ENCODE measurements around the gene COL17A1.

The COL17A1 gene

GRCh38 chr10:104033401-104033930 lies 52.2 kb downstream of the COL17A1 start:
- WGBS, 2 donors (ENCODE audit: extremely low coverage in 2 of 2, insufficient read length in 2 of 2, insufficient replicate concordance in 1 of 2): no CpG with 5 or more reads among the region's 12 CpGs
- Histone ChIP-seq H4K91ac (ENCODE audit: low read depth, low read length, poor library complexity) (no peak overlapping the region), H3K14ac (ENCODE audit: low read length) (peak overlapping the region; percentile 64), H3K27me3 (ENCODE audit: control insufficient read depth in 3 of 3, insufficient read depth in 3 of 3, low read depth in 1 of 3, low read length in 3 of 3) (no peaks in the 10 kb centered on the region), H3K4me1 (ENCODE audit: control insufficient read depth in 2 of 2, insufficient read depth in 1 of 2, low read depth in 1 of 2, low read length in 2 of 2) (peaks cover 3 to 25% of the 10 kb centered on the region in 2 donors), H3K4me2 (ENCODE audit: insufficient read depth, low read length, poor library complexity, severe bottlenecking) (no peak overlapping the region), H2AFZ (ENCODE audit: low read length) (no peak overlapping the region), H2AK5ac (ENCODE audit: low read depth, low read length) (peak overlapping the region; percentile 60), H3K4me3 (ENCODE audit: low read length in 2 of 2) (no peak overlapping the region), H3K36me3 (replicated peaks in 1 of 2; ENCODE audit: control insufficient read depth in 2 of 2, insufficient read depth in 2 of 2, low read length in 2 of 2) (peaks cover 0 to 19% of the 10 kb centered on the region in 2 donors), H3K23ac (ENCODE audit: low read depth, low read length, poor library complexity) (peak overlapping the region; percentile 74), H3K18ac (ENCODE audit: low read length) (peak overlapping the region; percentile 80), H2BK5ac (ENCODE audit: low read length) (no peak overlapping the region), H3K9ac (ENCODE audit: low read depth, low read length, poor library complexity) (no peak overlapping the region), H2BK120ac (ENCODE audit: low read depth, low read length) (no peak overlapping the region), H3K4ac (ENCODE audit: low read length) (no peak overlapping the region), H2BK15ac (ENCODE audit: low read length) (peak overlapping the region; percentile 81), H3K9me3 (replicated peaks in 1 of 2; ENCODE audit: control insufficient read depth in 2 of 2, insufficient read depth in 1 of 2, low read depth in 1 of 2, low read length in 2 of 2) (no peaks in the 10 kb centered on the region), H3K79me1 (ENCODE audit: low read depth, low read length) (no peaks in the 10 kb centered on the region), H3K27ac (replicated peaks; ENCODE audit: low read length) (peak overlapping the region; percentile 17), H2BK12ac (ENCODE audit: low read length) (peak overlapping the region; percentile 78), H4K8ac (ENCODE audit: low read depth, low read length) (no peak overlapping the region)
- DNase-seq (ENCODE audit: low spot score): no peak

GRCh38 chr10:104032144-104032775 lies 53.4 kb downstream of the COL17A1 start:
- H4K8ac ChIP-seq (ENCODE audit: low read depth, low read length): no peak overlapping the region
- H3K27me3 ChIP-seq (ENCODE audit: control insufficient read depth in 3 of 3, insufficient read depth in 3 of 3, low read depth in 1 of 3, low read length in 3 of 3): no peaks in the 10 kb centered on the region
- H3K9me3 ChIP-seq (replicated peaks in 1 of 2; ENCODE audit: control insufficient read depth in 2 of 2, insufficient read depth in 1 of 2, low read depth in 1 of 2, low read length in 2 of 2): no peaks in the 10 kb centered on the region
- no peak overlapping the region for H4K91ac ChIP-seq (ENCODE audit: low read depth, low read length, poor library complexity)
- no peak overlapping the region for H3K27ac ChIP-seq (replicated peaks; ENCODE audit: low read length)
- H2AK5ac ChIP-seq (ENCODE audit: low read depth, low read length): no peak overlapping the region
- no peak overlapping the region for H3K4me2 ChIP-seq (ENCODE audit: insufficient read depth, low read length, poor library complexity, severe bottlenecking)
- H3K79me1 ChIP-seq (ENCODE audit: low read depth, low read length): no peaks in the 10 kb centered on the region
- H2BK15ac ChIP-seq (ENCODE audit: low read length): no peak overlapping the region
- no peak overlapping the region for H2AFZ ChIP-seq (ENCODE audit: low read length)
- no peak overlapping the region for H3K4ac ChIP-seq (ENCODE audit: low read length)
- no peak overlapping the region for H3K14ac ChIP-seq (ENCODE audit: low read length)
- H2BK12ac ChIP-seq (ENCODE audit: low read length): no peak overlapping the region
- no peak overlapping the region for H3K9ac ChIP-seq (ENCODE audit: low read depth, low read length, poor library complexity)
- H2BK5ac ChIP-seq (ENCODE audit: low read length): no peak overlapping the region
- H3K36me3 ChIP-seq (replicated peaks in 1 of 2; ENCODE audit: control insufficient read depth in 2 of 2, insufficient read depth in 2 of 2, low read length in 2 of 2): peaks cover 0 to 31% of the 10 kb centered on the region in 2 donors
- H2BK120ac ChIP-seq (ENCODE audit: low read depth, low read length): no peak overlapping the region
- H3K18ac ChIP-seq (ENCODE audit: low read length): no peak overlapping the region
- DNase-seq (ENCODE audit: low spot score): no peak
- peaks cover 3 to 25% of the 10 kb centered on the region in 2 donors for H3K4me1 ChIP-seq (ENCODE audit: control insufficient read depth in 2 of 2, insufficient read depth in 1 of 2, low read depth in 1 of 2, low read length in 2 of 2)
- H3K23ac ChIP-seq (ENCODE audit: low read depth, low read length, poor library complexity): no peak overlapping the region
- no CpG with 5 or more reads among the region's 7 CpGs for WGBS, 2 donors (ENCODE audit: extremely low coverage in 2 of 2, insufficient read length in 2 of 2, insufficient replicate concordance in 1 of 2)
- H3K4me3 ChIP-seq (ENCODE audit: low read length in 2 of 2): no peak overlapping the region

GRCh38 chr10:104031631-104032030 lies 54.0 kb downstream of the COL17A1 start:
- Histone ChIP-seq H2BK120ac (ENCODE audit: low read depth, low read length) (no peak overlapping the region), H4K91ac (ENCODE audit: low read depth, low read length, poor library complexity) (no peak overlapping the region), H2BK12ac (ENCODE audit: low read length) (no peak overlapping the region), H3K27me3 (ENCODE audit: control insufficient read depth in 3 of 3, insufficient read depth in 3 of 3, low read depth in 1 of 3, low read length in 3 of 3) (no peaks in the 10 kb centered on the region), H3K18ac (ENCODE audit: low read length) (no peak overlapping the region), H3K23ac (ENCODE audit: low read depth, low read length, poor library complexity) (no peak overlapping the region), H2BK15ac (ENCODE audit: low read length) (no peak overlapping the region), H3K9ac (ENCODE audit: low read depth, low read length, poor library complexity) (no peak overlapping the region), H4K8ac (ENCODE audit: low read depth, low read length) (no peak overlapping the region), H3K9me3 (replicated peaks in 1 of 2; ENCODE audit: control insufficient read depth in 2 of 2, insufficient read depth in 1 of 2, low read depth in 1 of 2, low read length in 2 of 2) (no peaks in the 10 kb centered on the region), H3K4ac (ENCODE audit: low read length) (no peak overlapping the region), H2AFZ (ENCODE audit: low read length) (no peak overlapping the region), H3K79me1 (ENCODE audit: low read depth, low read length) (no peaks in the 10 kb centered on the region), H3K36me3 (replicated peaks in 1 of 2; ENCODE audit: control insufficient read depth in 2 of 2, insufficient read depth in 2 of 2, low read length in 2 of 2) (peaks cover 0 to 38% of the 10 kb centered on the region in 2 donors), H2BK5ac (ENCODE audit: low read length) (no peak overlapping the region), H3K4me3 (ENCODE audit: low read length in 2 of 2) (no peak overlapping the region), H3K4me2 (ENCODE audit: insufficient read depth, low read length, poor library complexity, severe bottlenecking) (no peak overlapping the region), H3K14ac (ENCODE audit: low read length) (no peak overlapping the region), H3K4me1 (ENCODE audit: control insufficient read depth in 2 of 2, insufficient read depth in 1 of 2, low read depth in 1 of 2, low read length in 2 of 2) (peaks cover 3 to 25% of the 10 kb centered on the region in 2 donors), H2AK5ac (ENCODE audit: low read depth, low read length) (no peak overlapping the region), H3K27ac (replicated peaks; ENCODE audit: low read length) (no peak overlapping the region)
- WGBS, 2 donors (ENCODE audit: extremely low coverage in 2 of 2, insufficient read length in 2 of 2, insufficient replicate concordance in 1 of 2): no CpG with 5 or more reads among the region's 2 CpGs
- DNase-seq (ENCODE audit: low spot score): no peak

- H3K14ac ChIP-seq (ENCODE audit: low read length): no peak overlapping the region
- no CpG with 5 or more reads among the region's 6 CpGs for WGBS, 2 donors (ENCODE audit: extremely low coverage in 2 of 2, insufficient read length in 2 of 2, insufficient replicate concordance in 1 of 2)
Observed at GRCh38 chr10:104029521-104029860, 56.2 kb downstream of the COL17A1 start.

More at GRCh38 chr10:104029521-104029860, 56.2 kb downstream of the COL17A1 start:
- Histone ChIP-seq H2BK15ac (ENCODE audit: low read length) (no peak overlapping the region), H3K4me2 (ENCODE audit: insufficient read depth, low read length, poor library complexity, severe bottlenecking) (no peak overlapping the region), H2BK12ac (ENCODE audit: low read length) (no peak overlapping the region), H2AFZ (ENCODE audit: low read length) (no peak overlapping the region), H3K4me1 (ENCODE audit: control insufficient read depth in 2 of 2, insufficient read depth in 1 of 2, low read depth in 1 of 2, low read length in 2 of 2) (peaks cover 2 to 22% of the 10 kb centered on the region in 2 donors), H3K4me3 (ENCODE audit: low read length in 2 of 2) (no peak overlapping the region), H2AK5ac (ENCODE audit: low read depth, low read length) (no peak overlapping the region), H3K27ac (replicated peaks; ENCODE audit: low read length) (no peak overlapping the region), H4K91ac (ENCODE audit: low read depth, low read length, poor library complexity) (no peak overlapping the region), H3K23ac (ENCODE audit: low read depth, low read length, poor library complexity) (no peak overlapping the region), H2BK5ac (ENCODE audit: low read length) (no peak overlapping the region), H3K79me1 (ENCODE audit: low read depth, low read length) (no peaks in the 10 kb centered on the region), H3K36me3 (replicated peaks in 1 of 2; ENCODE audit: control insufficient read depth in 2 of 2, insufficient read depth in 2 of 2, low read length in 2 of 2) (peaks cover 7 to 54% of the 10 kb centered on the region in 2 donors), H3K27me3 (ENCODE audit: control insufficient read depth in 3 of 3, insufficient read depth in 3 of 3, low read depth in 1 of 3, low read length in 3 of 3) (no peaks in the 10 kb centered on the region), H3K4ac (ENCODE audit: low read length) (no peak overlapping the region), H2BK120ac (ENCODE audit: low read depth, low read length) (no peak overlapping the region), H3K18ac (ENCODE audit: low read length) (no peak overlapping the region), H3K9me3 (replicated peaks in 1 of 2; ENCODE audit: control insufficient read depth in 2 of 2, insufficient read depth in 1 of 2, low read depth in 1 of 2, low read length in 2 of 2) (no peaks in the 10 kb centered on the region), H3K9ac (ENCODE audit: low read depth, low read length, poor library complexity) (no peak overlapping the region), H4K8ac (ENCODE audit: low read depth, low read length) (no peak overlapping the region)
- DNase-seq (ENCODE audit: low spot score): no peak

All from neuronal stem cell (in vitro differentiated cells).